Right ventricle myocardium superior (tissue), 1 donor: ENCODE data around the gene ARL6IP6. TPM values are rescaled to one million over a fixed set of nuclear protein-coding genes. Genes with fewer than 3 reads are reported as not detected.

Experiments
- ATAC-seq: fragments of 200-7000 bp; cut with Tn5 transposase; one replicate; pipeline ENCODE4 v1.9.1; 2020; ENCODE audit warnings: mild to moderate bottlenecking; ENCODE audit not compliant: poor library complexity
- DNase-seq: peaks from one replicate; pipeline ENCODE4 v3.0.0-alpha.2; 2020
- intact Hi-C: fragments of 100-400 bp; cut with DNase I; formaldehyde crosslinking; loops from one replicate; pipeline ENCODE4 v1.11.2; 2022
- total RNA-seq: library from RNA; stranded (reverse); fragmentation: NEBNext Ultra II Directional; extraction: Animal tissue kit (Norgen Biotek cat#: 25700); gene quantifications from one replicate; pipeline ENCODE4 v1.2.1, GENCODE V29; 2021
- donor health status: DM: no; HTN: yes; CAD: no; lungs with severe emphysema.

Gene ARL6IP6
- total RNA-seq, 1 donor from 2014 or later: 5.9 TPM

DNA sequence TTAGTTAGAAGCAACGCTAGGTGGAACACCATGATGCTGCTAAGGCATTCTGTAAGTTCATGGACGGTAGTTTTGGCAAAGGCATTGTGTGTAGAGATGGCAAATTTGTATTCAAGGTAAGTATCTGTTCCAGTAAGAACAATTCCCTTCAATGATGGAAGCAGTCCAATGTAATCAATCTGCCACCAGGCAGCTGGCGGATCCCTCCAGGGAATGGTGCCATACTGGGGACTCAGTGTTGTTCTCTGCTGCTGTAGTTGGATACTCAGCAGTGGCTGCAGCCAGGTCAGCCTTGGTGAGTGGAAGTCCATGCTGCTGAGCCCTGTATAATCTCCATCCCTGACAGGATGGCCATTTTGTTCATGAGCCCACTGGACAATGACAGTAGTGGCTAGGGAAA, 62.8 kb downstream of the ARL6IP6 start:
- intact Hi-C loops: no loop called here
- ATAC-seq: no peak
- DNase-seq: no peak

GRCh38 chr2:152782171-152782570, 63.8 kb downstream of the ARL6IP6 start:
- DNase-seq (no peak), ATAC-seq (no peak)
- intact Hi-C loops: no loop called here

DNA sequence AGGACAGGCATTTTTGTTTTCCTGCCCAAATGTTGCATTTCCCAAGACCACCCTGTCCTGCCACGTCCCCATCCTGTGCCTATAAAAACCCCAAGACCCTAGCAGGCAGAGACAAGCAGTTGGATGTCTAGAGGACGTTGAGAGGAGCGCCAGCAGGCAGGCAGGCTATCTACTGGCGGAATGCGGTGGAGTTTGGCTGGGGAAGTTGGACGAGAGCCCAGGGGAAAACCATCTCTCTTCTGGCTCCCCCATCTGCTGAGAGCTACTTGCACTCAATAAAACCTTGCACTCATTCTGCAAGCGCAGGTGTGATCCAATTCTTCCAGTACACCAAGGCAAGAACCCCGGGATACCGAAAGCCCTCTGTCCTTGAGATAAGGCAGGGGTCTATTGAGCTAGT, 72.5 kb downstream of the ARL6IP6 start:
- ATAC-seq (no peak), DNase-seq (no peak)
- intact Hi-C loops: no loop called here

GRCh38 chr2:152791979-152792378, 73.6 kb downstream of the ARL6IP6 start:
- DNase-seq (no peak), ATAC-seq (no peak)
- intact Hi-C loops: no loop called here

DNA sequence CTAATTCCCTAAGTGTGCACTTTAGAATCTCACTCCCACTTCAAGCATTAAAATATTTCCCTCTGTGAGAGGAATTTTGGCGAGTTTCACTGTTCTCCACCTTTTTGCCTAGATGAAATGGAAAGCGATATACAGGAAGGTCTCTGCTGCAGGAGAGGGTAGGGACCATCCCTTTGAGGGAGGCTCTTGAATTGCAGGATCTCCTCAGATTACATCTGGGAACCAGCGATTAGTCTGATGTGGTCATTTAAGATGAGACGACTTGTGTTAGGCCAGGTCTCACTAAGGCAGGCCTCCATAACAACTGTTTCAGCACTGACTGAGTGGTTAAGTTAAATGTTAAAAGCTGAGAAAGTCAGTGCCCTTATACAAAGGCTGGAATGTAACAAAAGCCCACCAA, 74.6 kb downstream of the ARL6IP6 start:
- ATAC-seq: no peak
- intact Hi-C loops: no loop called here
- DNase-seq: no peak

GRCh38 chr2:152796941-152797340, 78.5 kb downstream of the ARL6IP6 start:
- intact Hi-C loops: no loop called here

GRCh38 chr2:152804687-152805408, 86.4 kb downstream of the ARL6IP6 start:
- ATAC-seq (no peak), DNase-seq (no peak)
- intact Hi-C loops: no loop called here

More at GRCh38 chr2:152796941-152797340, 78.5 kb downstream of the ARL6IP6 start:
- ATAC-seq (no peak), DNase-seq (no peak)

DNA sequence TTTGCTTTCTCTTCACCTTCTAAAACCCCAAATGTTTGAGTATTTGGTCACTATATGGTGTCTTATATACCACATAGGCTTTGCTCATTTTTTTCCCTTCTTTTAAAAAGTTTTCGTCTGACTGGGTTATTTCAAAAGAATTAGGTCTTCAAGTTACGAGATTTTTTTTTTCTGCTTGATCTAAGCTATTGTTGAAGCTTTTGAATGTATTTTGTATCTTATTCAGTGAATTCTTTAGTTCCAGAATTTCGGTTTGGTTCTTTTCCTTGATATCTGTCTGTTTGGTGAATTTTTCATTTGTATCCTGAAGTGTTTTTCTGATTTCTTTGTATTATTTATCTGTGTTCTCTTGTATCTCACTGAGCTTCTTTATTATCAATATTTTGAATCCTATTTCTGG, 93.5 kb downstream of the ARL6IP6 start:
- DNase-seq (no peak), ATAC-seq (no peak)
- intact Hi-C loops: no loop called here

Other genes with a start within 250 kb of the ARL6IP6 start
- gene PRPF40A, start 1.2 kb upstream of the ARL6IP6 start, total RNA-seq: 28.4 TPM